ENCODE results near the gene RASGRP2.

The RASGRP2 gene

DNA sequence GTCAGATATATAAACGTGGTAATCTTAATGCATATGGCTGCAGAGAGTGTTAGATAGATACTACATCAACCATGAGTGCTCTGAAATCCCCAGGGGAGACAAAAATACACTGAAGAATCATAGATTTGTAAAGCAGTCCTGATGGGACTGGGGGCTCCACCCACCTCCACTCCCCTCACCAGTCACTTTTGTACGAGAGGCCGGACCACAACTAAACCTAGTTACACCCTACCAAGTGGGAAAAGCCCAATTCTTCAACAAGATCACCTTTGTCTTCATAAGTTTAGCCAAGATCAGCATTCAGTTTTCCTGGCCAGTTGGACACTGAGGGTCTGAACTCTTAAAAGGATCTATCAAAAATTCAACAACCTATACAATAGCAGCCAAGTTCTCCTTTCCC, 32.9 kb upstream of the RASGRP2 start:
- H3K36me3 ChIP-seq (ENCODE audit: control insufficient read depth, insufficient read depth, low read length), result no peaks in the 10 kb centered on the region
- H3K4me1 ChIP-seq, result peaks cover 9% of the 10 kb centered on the region
- TF ChIP-seq, protein P1, sequence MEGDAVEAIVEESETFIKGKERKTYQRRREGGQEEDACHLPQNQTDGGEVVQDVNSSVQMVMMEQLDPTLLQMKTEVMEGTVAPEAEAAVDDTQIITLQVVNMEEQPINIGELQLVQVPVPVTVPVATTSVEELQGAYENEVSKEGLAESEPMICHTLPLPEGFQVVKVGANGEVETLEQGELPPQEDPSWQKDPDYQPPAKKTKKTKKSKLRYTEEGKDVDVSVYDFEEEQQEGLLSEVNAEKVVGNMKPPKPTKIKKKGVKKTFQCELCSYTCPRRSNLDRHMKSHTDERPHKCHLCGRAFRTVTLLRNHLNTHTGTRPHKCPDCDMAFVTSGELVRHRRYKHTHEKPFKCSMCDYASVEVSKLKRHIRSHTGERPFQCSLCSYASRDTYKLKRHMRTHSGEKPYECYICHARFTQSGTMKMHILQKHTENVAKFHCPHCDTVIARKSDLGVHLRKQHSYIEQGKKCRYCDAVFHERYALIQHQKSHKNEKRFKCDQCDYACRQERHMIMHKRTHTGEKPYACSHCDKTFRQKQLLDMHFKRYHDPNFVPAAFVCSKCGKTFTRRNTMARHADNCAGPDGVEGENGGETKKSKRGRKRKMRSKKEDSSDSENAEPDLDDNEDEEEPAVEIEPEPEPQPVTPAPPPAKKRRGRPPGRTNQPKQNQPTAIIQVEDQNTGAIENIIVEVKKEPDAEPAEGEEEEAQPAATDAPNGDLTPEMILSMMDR (IDR thresholded peaks at IDR 0.05), result no peak
- no peaks in the 10 kb centered on the region for H3K9me3 ChIP-seq (ENCODE audit: control insufficient read depth, low read length)
- peaks cover 30% of the 10 kb centered on the region for H3K79me2 ChIP-seq
- peak overlapping the region; percentile 79 for H3K4me2 ChIP-seq (ENCODE audit: low read length)
- peak overlapping the region; percentile 51 for H3K27ac ChIP-seq
- no peaks in the 10 kb centered on the region for H3K27me3 ChIP-seq (ENCODE audit: control insufficient read depth, insufficient read depth, low read length)
- no peak overlapping the region for H2AFZ ChIP-seq
- H3K4me3 ChIP-seq (ENCODE audit: low read depth, low read length), result peak overlapping the region; percentile 81
- no peak overlapping the region for H3K9ac ChIP-seq

GRCh38 chr11:64776425-64776824, 32.5 kb upstream of the RASGRP2 start:
- Histone ChIP-seq H3K4me3 (ENCODE audit: low read depth, low read length) (peak overlapping the region; percentile 81), H3K9me3 (ENCODE audit: control insufficient read depth, low read length) (no peaks in the 10 kb centered on the region), H3K27me3 (ENCODE audit: control insufficient read depth, insufficient read depth, low read length) (no peaks in the 10 kb centered on the region), H3K4me2 (ENCODE audit: low read length) (peak overlapping the region; percentile 79), H3K4me1 (peaks cover 9% of the 10 kb centered on the region), H3K27ac (no peak overlapping the region), H2AFZ (no peak overlapping the region), H3K9ac (no peak overlapping the region), H3K79me2 (peaks cover 30% of the 10 kb centered on the region), H3K36me3 (ENCODE audit: control insufficient read depth, insufficient read depth, low read length) (no peaks in the 10 kb centered on the region)
- TF ChIP-seq, protein P1 (IDR thresholded peaks at IDR 0.05), result no peak

GRCh38 chr11:64774144-64774543, 30.2 kb upstream of the RASGRP2 start:
- Histone ChIP-seq H3K79me2 (peaks cover 40% of the 10 kb centered on the region), H3K27ac (no peak overlapping the region), H3K27me3 (ENCODE audit: control insufficient read depth, insufficient read depth, low read length) (no peaks in the 10 kb centered on the region), H3K9me3 (ENCODE audit: control insufficient read depth, low read length) (no peaks in the 10 kb centered on the region), H3K9ac (no peak overlapping the region), H3K4me3 (ENCODE audit: low read depth, low read length) (no peak overlapping the region), H3K4me1 (peaks cover 9% of the 10 kb centered on the region), H2AFZ (no peak overlapping the region), H3K4me2 (ENCODE audit: low read length) (no peak overlapping the region), H3K36me3 (ENCODE audit: control insufficient read depth, insufficient read depth, low read length) (no peaks in the 10 kb centered on the region)
- TF ChIP-seq, protein P1 (IDR thresholded peaks at IDR 0.05), result no peak

DNA sequence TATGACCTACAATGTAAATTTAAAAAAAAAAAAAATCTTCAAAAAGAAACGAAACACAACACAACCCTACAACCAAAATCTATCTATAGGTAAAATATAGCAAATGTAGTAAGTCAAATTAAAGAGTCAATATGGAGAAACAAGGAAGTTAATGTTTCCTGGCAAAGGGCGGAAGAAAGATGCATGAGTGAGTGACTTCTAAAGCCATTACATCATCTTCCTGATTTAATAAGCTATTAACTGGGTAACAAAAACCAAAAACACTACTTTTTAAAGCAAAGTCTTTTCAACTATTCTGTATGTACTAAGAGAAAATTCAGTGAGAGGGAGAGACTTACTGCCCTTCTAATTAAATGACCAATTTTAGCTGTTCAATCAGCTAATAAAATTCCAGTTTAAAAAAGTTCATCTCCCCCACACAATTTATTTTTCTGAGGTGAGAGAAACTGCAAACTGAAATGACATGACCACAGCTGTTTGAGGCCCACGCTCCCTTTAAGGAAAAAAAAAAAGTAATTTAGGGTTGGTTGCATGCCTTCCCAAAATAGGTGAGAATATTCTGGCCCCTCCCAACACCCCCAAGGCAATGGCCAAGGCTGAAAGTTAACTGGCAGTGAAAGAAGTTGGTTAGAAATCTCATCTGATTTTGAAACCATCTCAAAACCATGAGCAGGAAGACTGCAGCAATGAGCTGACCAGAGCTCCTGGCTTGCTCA, 28.5 kb upstream of the RASGRP2 start:
- Histone ChIP-seq H3K4me2 (ENCODE audit: low read length) (no peak overlapping the region), H2AFZ (no peak overlapping the region), H3K27me3 (ENCODE audit: control insufficient read depth, insufficient read depth, low read length) (no peaks in the 10 kb centered on the region), H3K36me3 (ENCODE audit: control insufficient read depth, insufficient read depth, low read length) (no peaks in the 10 kb centered on the region), H3K9ac (no peak overlapping the region), H3K4me1 (peaks cover 9% of the 10 kb centered on the region), H3K79me2 (peaks cover 47% of the 10 kb centered on the region), H3K4me3 (ENCODE audit: low read depth, low read length) (no peak overlapping the region), H3K9me3 (ENCODE audit: control insufficient read depth, low read length) (no peaks in the 10 kb centered on the region), H3K27ac (no peak overlapping the region)
- TF ChIP-seq, protein P1 (IDR thresholded peaks at IDR 0.05), result no peak

DNA sequence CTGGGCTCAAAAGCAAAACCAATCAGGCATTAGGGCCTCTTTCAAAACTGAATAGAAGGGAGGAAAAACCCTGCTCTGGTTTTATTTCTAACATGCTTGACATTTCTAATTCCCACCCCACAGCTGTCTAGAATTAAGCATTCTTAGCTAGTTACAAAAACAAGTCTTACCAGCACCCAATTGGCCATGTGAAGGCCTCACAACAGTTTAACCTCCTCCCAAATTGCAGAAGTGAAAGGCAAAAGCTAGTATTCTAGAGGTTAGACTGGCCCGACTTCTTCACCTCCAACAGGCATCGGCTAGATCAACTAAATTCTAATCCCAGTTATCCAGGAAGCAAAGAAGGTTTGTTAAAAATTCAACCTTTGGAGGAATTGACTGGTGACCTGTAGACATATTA, 27.9 kb upstream of the RASGRP2 start:
- Histone ChIP-seq H3K9ac (no peak overlapping the region), H3K9me3 (ENCODE audit: control insufficient read depth, low read length) (no peaks in the 10 kb centered on the region), H2AFZ (no peak overlapping the region), H3K27ac (no peak overlapping the region), H3K79me2 (peaks cover 44% of the 10 kb centered on the region), H3K4me2 (ENCODE audit: low read length) (no peak overlapping the region), H3K27me3 (ENCODE audit: control insufficient read depth, insufficient read depth, low read length) (no peaks in the 10 kb centered on the region), H3K36me3 (ENCODE audit: control insufficient read depth, insufficient read depth, low read length) (no peaks in the 10 kb centered on the region), H3K4me3 (ENCODE audit: low read depth, low read length) (no peak overlapping the region), H3K4me1 (peaks cover 8% of the 10 kb centered on the region)
- TF ChIP-seq, protein P1 (IDR thresholded peaks at IDR 0.05), result no peak
